Colon (tissue), 2 donors: Measurements from ENCODE around the gene CSKMT.
"Not testable (repeated sequence)": the region's sequence is repeated elsewhere in the genome, so short reads cannot be mapped to it uniquely, and the experiment has no call there.

Source experiments
- FAIRE-seq: peaks from 2 replicates; lab custom pipeline; 2012; peaks lifted over from hg19 to GRCh38; lab: Jason Lieb, UNC
- donor health status: control.
- donor health status: control.

Gene CSKMT

DNA sequence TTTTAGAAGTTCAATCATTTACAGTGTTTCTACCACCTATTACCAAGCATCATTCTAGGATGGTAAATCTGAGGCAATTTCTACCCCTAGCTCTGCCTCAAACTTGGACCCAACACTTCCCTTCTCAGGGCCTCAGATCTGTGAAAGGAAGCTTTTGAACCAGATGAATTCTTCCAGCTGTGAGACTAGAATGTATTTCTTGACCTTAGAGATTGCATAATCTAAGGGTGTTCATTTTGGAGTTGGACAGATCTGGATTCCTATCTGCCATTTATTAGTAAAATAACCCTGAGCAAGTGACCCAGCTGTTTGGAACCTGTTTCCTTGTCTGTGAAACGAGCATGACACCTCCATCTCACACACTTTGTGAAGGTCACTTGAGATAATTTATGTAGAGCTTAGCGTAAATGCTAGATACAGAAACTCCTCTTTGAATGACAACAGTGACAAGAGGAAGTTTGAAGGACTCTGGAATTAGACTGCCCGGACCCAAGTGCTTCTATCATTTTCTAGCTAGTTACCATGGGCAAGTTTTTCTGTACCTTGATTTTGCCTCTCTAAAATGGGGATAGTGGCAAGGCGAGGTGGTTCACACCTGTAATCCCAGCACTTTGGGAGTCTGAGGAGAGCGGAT, 8.2 kb upstream of the CSKMT start:
- no peak for FAIRE-seq

DNA sequence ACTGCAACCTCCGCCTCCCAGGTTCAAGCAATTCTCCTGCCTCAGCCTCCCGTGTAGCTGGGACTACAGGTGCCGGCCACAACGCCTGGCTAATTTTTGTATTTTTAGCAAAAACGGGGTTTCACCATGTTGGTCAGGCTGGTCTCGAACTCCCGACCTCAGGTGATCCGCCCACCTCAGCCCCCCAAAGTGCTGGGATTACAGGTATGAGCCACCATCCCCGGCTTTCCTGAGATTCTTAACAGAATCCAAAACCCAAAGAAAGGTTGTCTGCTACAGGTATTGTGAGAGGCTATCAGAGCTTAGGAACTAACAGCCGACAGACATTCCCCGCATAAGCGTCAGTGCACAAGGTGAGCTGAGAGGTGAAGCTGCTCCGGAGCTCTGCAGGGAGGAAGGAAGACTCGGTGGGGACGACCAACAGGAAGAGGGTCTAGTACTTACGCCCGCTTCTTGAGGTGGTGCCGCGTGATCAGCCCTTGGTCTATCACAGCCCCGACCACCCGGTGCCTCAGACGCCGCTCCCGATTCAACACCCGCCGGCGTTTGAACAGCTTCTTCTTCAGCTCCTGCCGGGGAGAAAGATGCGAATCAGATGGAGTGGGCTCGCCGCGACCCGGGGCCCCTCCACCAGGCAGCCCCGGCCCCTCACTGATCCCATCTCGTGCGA, 572 bp upstream of the CSKMT start:
- no peak for FAIRE-seq

DNA sequence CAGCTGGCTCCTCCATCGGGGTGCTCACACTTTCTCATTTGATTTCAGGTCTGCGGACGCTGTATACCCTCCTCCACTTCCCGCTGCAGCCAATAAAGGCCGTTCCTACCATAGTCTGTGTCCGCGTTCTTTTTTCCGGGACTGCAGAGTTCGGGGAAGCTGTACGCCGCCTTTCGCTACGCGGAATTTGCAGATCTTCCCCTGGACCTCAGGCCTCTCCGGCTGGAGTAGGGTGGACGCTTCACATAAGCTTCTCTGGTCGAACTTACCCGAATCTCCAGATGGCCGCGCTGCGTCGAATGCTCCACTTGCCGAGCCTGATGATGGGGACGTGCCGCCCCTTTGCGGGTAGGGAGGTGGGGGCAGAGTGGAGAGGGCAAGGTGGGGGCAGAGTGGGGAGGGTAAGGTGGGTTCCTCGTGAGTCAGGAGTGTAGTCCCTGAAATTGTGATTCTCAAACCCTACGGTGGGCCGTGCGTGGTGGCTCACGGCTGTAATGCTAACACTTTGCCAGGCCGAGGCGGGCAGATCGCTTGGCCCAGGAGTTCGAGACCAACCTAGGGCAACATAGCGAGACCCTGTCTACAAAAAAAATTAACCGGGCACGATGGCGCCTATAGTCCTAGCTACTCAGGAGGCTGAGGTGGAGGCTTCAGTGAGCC, 617 bp downstream of the CSKMT start:
- FAIRE-seq, result no peak

DNA sequence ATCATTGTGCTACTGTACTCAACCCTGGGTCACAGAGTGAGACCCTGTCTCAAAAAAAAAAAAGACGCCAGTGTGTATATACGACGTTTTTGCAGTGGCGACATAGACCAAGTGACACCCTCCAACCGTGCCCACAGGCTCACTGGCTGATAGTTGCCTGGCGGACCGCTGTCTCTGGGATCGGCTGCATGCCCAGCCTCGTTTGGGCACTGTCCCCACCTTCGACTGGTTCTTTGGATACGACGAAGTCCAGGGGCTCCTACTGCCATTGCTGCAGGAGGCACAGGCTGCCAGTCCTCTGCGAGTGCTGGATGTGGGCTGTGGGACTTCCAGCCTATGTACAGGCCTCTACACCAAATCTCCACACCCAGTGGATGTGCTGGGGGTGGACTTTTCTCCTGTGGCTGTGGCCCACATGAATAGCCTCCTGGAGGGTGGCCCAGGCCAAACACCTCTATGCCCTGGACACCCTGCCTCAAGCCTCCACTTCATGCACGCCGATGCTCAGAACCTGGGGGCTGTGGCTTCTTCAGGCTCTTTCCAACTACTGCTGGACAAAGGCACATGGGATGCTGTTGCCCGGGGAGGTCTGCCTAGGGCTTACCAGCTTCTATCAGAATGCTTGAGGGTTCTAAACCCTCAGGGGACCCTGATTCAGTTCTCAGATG, 1.3 kb downstream of the CSKMT start:
- no peak for FAIRE-seq

DNA sequence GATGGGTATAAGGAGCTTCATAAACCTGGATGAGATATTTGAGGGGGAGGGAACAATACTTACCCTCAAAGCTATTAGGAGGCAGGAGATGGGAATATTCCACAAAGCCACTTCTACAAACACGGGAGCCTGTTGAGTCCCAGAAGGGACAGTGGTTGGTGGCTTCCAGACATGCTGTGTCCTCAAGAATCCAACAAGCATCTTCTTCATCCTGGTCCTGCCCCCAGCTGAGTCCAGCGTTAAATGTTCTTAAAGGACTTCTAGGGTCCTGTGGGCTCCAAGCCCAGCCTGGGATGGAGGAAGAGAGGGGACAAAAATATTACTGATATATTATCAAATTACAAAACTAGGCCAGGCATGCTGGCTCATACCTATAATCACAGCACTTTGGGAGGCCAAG, 2.3 kb downstream of the CSKMT start:
- FAIRE-seq, result no peak

DNA sequence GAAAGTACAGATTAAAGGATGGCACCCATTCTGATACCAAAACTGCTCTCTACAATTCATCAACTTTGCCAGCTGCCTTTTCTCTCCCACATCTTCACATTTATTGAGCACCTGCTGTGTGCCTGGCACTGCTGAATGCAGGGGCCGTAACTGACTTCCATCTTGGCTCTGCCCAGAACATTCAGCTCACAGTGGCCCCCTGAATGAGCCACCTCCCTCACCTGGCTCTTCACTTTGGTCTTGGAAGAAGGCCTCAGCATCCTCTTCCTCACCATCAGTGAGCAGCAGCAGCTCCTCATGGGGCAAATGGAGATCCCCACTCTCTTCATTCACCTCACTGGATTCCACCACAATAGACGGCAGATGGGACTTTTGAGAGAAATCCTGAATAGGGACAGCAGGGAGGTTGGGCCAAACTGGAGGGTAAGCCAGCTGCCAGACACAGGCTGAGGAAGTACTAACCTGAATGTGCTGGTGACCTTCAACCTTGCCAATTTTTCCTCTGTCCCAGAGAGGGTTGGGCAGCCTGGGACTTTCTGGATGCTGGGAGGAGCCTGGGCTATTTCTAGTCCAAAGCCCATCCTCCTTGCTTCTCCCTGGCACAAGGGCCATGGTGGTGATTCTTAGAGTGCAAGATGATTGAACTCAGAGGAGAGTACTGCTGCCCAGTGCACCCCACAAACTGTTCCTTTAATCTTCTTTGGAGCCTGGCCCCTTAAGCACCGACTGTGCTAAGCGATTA, 4.5 kb downstream of the CSKMT start:
- no peak for FAIRE-seq

DNA sequence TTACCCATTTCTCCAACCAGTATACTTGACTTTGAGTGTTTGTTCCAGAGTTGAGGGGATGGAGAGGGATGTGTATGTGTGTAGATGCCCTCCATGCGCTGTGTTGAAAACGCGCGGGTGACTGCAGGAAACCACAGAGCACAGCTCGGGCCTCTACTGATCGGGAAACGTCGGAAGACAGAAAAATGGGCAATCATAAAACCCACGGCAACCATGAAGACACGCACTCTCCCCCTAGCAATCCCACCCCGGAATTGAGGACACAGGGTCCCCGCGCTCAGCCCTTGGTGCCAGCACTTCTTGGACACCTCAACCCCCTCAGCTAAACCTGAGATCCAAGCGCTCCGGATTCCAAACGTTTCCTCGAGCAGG, 6.1 kb downstream of the CSKMT start:
- no peak for FAIRE-seq

DNA sequence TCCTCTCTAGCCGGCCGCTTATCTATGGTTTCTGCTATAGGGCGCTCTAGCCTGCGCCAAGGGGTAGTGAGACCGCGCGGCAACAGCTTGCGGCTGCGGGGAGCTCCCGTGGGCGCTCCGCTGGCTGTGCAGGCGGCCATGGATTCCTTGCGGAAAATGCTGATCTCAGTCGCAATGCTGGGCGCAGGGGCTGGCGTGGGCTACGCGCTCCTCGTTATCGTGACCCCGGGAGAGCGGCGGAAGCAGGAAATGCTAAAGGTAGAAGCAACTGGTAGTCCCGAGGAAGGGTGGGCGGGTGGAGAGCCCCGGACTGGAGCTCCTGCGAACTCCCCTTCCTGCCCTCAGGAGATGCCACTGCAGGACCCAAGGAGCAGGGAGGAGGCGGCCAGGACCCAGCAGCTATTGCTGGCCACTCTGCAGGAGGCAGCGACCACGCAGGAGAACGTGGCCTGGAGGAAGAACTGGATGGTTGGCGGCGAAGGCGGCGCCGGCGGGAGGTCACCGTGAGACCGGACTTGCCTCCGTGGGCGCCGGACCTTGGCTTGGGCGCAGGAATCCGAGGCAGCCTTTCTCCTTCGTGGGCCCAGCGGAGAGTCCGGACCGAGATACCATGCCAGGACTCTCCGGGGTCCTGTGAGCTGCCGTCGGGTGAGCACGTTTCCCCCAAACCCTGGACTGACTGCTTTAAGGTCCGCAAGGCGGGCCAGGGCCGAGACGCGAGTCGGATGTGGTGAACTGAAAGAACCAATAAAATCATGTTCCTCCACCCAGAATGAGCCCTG, 6.7 kb downstream of the CSKMT start, which contains the start of the genes LBHD1 and UQCC3:
LBHD1 (minus strand) TSS at position 660 of the 782 bp plus-strand sequence. CDS start 2,236 bp downstream, outside the sequence.
UQCC3 (plus strand) TSS at position 66 of the 782 bp plus-strand sequence; CDS start at position 139, 73 bp downstream.
- no peak for FAIRE-seq

DNA sequence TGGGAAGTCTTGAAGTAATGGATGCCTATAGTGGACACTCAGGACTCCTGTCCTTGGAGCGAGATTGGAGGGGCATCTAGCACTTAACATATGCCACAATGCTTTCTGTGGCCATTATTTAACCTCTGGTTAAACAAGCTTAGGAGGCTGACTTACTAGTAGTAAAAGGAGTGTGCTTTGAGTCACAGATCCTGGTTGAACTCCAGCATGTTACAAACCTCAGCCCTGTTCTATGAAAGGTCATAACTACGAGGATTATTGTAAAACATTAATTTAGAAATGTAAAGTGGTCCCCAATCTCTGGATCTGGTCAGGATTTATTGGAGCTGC, 8.0 kb downstream of the CSKMT start:
- FAIRE-seq, result no peak

DNA sequence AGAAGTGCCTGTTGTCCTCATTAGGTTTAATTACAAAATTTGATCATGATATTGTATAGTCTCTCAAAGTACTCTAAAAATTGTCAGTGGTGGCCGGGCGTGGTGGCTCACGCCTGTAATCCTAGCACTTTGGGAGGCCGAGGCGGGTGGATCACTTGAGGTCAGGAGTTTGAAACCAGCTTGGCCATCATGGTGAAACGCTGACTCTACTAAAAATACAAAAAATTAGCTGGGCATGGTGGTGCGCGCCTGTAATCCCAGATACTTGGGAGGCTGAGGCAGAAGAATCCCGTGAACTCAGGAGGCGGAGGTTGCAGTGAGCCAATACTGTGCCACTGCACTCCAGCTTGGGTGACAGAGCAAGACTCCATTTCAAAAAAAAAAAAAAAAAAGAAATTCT, 10.3 kb downstream of the CSKMT start:
- not testable (repeated sequence) for FAIRE-seq

DNA sequence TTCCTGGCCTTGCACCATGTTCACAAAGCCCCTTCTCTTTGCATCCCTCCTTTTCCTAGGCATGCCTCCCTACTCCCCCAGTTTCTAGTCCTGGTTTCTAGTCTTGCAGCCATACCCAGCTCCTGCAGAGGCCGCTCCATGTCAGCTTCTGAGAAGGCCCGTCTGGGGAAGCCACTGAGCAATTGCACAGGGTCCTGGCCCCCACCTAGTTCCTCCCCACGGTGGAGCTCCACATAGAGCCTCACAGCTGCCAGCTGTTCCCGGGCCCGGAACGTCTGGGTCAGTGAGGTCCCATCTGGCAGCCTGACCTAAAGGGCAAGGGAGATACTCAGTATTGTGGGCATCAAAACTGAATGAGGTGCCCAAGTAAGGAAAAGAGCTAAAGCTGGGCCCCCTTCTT, 11.6 kb downstream of the CSKMT start:
- no peak for FAIRE-seq

DNA sequence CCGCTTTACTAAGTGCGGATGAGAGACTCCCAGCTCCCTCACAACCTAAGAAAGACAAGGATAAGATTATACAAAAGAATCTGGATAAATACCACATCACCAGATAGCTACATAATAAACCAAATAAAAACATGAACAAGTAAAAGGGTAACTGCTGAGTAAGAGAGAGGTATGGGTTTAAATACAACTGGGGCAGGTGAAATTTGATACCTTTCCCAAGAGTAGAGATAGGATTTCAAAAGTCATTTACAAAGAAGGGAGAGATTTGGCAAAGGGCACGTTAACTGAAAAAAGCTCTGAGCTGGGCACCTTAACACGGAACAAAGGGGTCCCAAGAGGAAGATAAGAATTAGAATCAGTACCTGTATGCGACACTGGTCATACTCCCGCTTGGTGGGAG, 12.0 kb downstream of the CSKMT start:
- no peak for FAIRE-seq

DNA sequence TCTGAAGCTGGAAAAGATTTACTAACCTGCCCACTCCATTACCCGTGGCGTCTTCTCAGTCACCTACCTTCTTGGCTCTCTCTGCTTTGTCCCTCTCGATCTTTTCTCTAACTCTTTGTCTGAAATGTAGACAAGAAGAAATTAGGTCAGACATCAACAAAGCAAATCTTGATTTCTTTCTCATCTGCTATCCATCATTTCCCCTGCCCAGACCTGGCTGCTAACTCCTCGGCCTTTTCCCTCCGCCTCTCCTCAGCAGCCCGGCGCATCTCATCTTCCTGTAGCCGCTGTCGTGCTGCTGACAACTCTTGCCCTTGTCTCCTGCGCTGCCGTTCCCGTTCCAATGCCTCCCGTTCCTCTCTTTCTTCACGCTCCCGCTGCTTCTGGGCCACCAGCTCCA, 12.6 kb downstream of the CSKMT start:
- FAIRE-seq, result no peak

DNA sequence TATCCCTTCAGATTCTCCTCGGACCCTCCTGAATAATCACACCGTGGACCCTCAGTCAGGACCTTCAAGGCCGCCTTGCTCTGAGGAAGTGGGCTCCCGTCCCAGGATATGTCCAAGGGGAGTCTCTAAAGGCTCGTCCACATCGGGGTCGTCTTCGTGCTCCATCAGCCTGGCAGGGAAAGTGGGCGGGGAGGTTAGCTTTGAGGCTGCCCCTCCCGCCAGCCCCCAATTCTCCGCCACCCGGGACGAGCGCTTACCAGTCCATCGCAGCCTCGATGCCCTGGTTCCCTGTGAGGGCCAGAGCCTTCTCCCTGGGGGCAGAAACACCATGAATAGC, 13.3 kb downstream of the CSKMT start:
- FAIRE-seq, result no peak

DNA sequence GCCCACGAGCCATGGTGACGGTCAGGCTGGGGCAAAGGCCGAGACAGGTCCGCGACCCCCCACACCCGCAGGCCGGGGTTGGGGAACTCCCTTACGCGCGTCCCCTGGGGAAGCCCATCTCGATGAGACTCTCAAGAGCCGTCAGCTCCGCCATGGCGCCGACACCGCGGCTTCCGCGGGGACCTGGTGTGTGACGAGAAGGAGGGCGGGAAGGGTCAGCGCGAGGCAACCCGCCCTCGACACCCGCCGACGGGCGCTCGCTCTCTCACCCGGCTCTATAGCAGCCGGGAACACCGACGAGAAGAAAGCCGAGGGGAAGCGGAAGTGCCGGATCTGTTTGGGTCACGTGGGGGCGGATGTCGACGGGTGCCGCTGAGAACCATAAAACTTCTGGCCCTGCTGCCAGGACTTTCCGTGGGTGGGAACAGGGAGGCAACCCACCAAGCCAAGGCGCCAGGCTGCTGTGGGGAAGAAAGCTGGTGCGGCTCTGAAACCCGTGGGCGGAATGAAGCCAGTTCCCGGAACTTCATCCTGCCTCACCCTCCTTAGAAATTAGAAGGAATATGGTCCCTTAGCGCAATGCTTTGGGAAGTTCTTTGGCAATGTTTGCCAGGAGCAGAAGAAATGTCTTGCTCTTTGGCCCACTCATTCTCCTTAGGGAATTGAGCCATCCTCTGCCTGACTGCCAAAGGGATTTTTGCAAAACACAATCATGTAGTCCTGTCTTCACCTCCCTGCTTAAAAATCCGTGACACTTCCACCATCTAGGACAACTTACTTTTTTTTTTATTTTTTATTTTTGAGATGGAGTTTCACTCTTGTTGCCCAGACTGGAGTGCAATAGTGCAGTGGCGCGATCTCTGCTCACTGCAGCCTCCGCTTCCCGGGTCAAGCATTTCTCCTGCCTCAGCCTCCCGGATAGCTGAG, 13.9 kb downstream of the CSKMT start, which contains the start of gene UBXN1:
UBXN1 (minus strand) TSS at position 304 of the 927 bp plus-strand sequence; CDS start at position 154, 150 bp downstream.
- no peak for FAIRE-seq

DNA sequence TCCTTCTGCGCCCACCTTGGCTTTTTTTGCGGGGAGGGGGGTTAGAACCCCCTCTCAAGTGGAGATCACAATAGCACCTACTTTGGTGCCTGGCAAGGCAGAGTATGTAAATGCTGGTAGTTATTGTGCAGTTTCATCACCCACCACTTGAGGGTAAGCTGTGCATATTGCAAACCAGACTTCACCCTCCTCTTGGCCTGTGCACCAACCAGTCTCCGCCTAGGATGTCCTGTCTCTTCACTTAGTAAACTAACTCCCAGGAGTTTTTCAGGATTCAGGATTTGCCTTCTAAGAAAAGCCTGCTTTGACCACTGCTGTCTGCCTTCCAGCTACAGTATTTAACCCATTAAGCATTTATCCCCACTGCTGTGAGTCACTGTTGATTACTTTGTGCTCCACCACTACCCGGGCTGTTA, 15.7 kb downstream of the CSKMT start:
- FAIRE-seq, result no peak

DNA sequence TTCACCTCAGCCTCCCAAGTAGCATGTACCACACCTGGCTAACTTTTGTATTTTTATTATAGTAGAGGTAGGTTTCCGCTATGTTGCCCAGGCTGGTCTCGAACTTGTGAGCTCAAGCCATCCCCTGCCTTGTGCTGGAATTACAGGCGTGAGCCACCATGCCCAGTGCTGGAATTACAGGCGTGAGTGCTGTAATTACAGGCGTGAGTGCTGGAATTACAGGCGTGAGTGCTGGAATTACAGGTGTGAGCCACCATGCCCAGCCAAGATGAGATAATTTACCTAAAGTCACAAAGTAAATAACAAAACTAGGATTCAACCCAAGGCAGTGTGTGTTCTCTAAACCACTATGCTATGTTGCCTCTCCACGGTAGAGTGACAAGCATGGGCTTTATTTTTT, 17.4 kb downstream of the CSKMT start:
- FAIRE-seq, result no peak

DNA sequence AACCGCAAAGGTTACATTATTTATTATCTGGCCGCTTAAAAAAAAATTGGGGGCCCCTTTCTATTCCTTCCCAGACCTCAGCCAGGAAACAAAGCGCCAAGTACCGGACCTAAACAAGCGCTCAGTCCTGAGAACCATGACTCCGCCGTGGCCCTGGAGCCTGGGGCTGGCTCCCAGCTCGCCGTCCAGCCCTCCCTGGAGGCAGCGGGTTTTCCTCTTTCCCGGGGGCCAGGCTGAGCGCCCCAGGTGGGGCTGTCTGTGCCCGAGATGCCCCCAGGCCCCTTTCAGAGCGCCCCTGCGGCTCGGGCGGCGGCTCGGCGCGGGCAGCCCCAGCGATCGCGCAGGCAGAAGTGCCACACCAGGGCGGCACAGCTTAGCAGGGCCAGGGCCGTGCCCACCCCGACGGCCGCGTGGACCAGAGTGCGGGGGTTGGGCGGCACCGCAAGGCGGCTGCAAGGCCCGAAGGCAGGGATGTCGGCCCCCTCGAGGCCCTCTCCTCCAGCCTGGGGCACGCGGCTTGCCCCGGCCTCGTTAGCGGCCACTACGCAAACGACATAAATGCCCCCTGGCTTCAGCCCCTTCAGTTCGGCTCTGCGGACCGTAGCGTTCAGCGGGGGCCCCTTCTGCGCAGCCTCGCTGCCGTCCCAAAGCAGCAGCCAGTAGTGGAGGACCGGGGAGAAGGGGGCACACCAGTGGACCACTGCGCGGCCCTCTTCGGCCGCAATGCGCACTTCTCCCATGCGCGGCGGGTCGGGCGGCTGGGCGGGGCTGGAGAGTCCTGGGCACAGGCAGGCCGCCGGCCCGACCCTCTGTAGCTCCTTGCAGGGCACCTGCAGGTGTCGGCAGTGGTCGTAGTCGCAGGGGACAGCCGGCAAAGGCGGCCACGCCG, 22.6 kb downstream of the CSKMT start:
- no peak for FAIRE-seq

DNA sequence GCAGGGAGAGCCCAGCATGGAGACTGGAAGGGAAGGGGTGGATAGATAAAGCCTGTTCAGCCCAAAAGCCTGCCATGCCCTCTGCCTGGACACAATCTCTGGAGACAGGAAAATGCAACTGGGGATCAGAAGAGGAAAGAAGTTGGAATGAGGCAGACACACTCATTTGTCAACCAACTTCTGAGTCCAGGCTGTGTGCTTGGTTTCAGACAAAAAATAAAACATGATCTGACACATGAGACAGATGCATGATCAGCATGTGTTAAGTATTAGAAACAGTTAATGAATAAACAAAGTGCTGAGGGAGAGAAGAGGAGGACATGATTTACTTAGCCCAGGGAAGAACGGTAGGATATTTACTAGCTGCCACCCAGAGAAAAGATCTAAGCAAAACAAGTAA, 23.4 kb downstream of the CSKMT start:
- no peak for FAIRE-seq
